ENCODE data around the gene E2F7. TPM values are rescaled to one million over a fixed set of nuclear protein-coding genes. Genes with fewer than 3 reads are reported as not detected.

The E2F7 gene
- total RNA-seq, 1 experiment from 2014 or later, result 40.2 TPM

DNA sequence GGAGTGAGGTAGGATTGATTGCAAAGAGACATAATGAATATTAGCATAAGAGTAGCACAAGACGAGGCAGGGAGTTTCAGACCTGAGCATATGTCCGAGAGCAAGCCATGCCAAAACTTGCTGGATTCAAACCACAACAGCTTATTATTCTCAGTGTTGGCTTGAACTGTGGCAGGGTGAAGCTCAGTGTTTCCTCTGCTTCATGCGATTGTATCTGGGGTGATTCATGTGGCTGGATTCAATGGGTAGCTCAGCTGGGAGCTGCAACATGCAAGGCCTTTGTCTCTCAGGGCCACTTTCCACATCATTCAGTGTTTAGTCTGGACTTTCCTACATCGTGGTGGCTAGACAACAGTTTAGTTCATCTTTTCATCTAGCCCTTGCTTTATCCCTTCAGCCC, 22.1 kb upstream of the E2F7 start:
- Mint-ChIP-seq H3K4me3 (ENCODE audit: low read depth, unreplicated experiment) (no peak overlapping the region), H3K27ac (ENCODE audit: unreplicated experiment) (no peak overlapping the region), H3K9me3 (ENCODE audit: low read depth, unreplicated experiment) (no peaks in the 10 kb centered on the region), H3K4me1 (ENCODE audit: low read depth, unreplicated experiment) (peaks cover 6% of the 10 kb centered on the region), H3K27me3 (ENCODE audit: unreplicated experiment) (no peaks in the 10 kb centered on the region), H3K36me3 (ENCODE audit: insufficient read depth, unreplicated experiment) (no peaks in the 10 kb centered on the region)
- TF ChIP-seq, protein P1, sequence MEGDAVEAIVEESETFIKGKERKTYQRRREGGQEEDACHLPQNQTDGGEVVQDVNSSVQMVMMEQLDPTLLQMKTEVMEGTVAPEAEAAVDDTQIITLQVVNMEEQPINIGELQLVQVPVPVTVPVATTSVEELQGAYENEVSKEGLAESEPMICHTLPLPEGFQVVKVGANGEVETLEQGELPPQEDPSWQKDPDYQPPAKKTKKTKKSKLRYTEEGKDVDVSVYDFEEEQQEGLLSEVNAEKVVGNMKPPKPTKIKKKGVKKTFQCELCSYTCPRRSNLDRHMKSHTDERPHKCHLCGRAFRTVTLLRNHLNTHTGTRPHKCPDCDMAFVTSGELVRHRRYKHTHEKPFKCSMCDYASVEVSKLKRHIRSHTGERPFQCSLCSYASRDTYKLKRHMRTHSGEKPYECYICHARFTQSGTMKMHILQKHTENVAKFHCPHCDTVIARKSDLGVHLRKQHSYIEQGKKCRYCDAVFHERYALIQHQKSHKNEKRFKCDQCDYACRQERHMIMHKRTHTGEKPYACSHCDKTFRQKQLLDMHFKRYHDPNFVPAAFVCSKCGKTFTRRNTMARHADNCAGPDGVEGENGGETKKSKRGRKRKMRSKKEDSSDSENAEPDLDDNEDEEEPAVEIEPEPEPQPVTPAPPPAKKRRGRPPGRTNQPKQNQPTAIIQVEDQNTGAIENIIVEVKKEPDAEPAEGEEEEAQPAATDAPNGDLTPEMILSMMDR (IDR thresholded peaks at IDR 0.05; ENCODE audit: unreplicated experiment), result no peak
- BruUV-seq (replicated peaks), result no TSS peak
- intact Hi-C loops (cut with micrococcal nuclease; ENCODE audit: unreplicated experiment), result no loop called here
- DNase-seq, result no peak
- CTCF ChIA-PET, result interaction anchor here (0.6 to 1.0 kb wide), 3 partner anchors 15 to 1670 kb away, joined by 3 to 7 read pairs (median 6); no protein-coding TSS in a partner anchor

DNA sequence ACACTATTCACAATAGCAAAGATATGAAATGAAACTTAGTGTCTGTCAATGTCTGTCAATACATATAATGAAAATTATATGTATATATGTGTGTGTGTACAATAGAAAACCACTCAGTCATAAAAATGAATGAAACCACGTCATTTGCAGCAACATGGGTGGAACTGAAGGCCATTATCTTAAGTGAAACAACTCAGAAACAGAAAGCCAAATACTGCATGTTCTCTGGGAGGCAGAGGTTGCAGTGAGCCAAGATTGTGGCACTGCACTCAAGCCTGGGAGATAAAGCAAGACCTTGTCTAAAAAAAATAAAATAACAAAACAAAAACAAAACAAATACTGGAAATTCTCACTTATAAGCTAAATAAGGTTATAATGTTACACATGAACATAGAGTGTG, 16.7 kb upstream of the E2F7 start:
- H3K4me3 Mint-ChIP-seq (ENCODE audit: low read depth, unreplicated experiment), result no peak overlapping the region
- BruUV-seq (replicated peaks), result no TSS peak
- no peak overlapping the region for H3K27ac Mint-ChIP-seq (ENCODE audit: unreplicated experiment)
- intact Hi-C loops (cut with micrococcal nuclease; ENCODE audit: unreplicated experiment), result no loop called here
- no peak for DNase-seq
- no peaks in the 10 kb centered on the region for H3K9me3 Mint-ChIP-seq (ENCODE audit: low read depth, unreplicated experiment)
- no peaks in the 10 kb centered on the region for H3K4me1 Mint-ChIP-seq (ENCODE audit: low read depth, unreplicated experiment)
- no peaks in the 10 kb centered on the region for H3K36me3 Mint-ChIP-seq (ENCODE audit: insufficient read depth, unreplicated experiment)
- CTCF ChIA-PET, result no interaction called here
- TF ChIP-seq, protein P1 (IDR thresholded peaks at IDR 0.05; ENCODE audit: unreplicated experiment), result no peak
- H3K27me3 Mint-ChIP-seq (ENCODE audit: unreplicated experiment), result no peaks in the 10 kb centered on the region

DNA sequence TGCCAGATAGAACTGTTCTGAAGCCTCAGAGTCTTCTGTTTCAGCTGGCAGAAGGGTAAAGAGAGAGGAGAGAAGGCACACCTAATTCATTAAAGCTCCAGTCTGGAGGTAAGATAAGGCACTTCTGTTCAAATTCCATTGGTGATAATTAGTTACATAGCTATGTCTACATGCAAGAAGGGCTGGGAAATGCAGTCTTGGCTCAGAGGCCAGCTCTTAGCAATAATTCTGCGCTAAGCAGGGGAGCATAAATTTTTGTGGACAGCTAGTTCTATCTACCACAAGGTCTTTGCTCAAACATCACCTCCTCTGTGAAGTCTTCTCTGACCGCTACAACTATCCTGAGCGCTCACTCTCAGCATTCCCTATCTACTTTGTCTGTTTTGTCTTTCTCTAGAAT, 14.3 kb upstream of the E2F7 start:
- Mint-ChIP-seq H3K27ac (ENCODE audit: unreplicated experiment) (no peak overlapping the region), H3K9me3 (ENCODE audit: low read depth, unreplicated experiment) (no peaks in the 10 kb centered on the region), H3K36me3 (ENCODE audit: insufficient read depth, unreplicated experiment) (no peaks in the 10 kb centered on the region), H3K4me1 (ENCODE audit: low read depth, unreplicated experiment) (peaks cover 10% of the 10 kb centered on the region), H3K27me3 (ENCODE audit: unreplicated experiment) (no peaks in the 10 kb centered on the region), H3K4me3 (ENCODE audit: low read depth, unreplicated experiment) (no peak overlapping the region)
- DNase-seq, result no peak
- BruUV-seq (replicated peaks), result no TSS peak
- intact Hi-C loops (cut with micrococcal nuclease; ENCODE audit: unreplicated experiment), result no loop called here
- CTCF ChIA-PET, result no interaction called here
- TF ChIP-seq, protein P1 (IDR thresholded peaks at IDR 0.05; ENCODE audit: unreplicated experiment), result no peak

DNA sequence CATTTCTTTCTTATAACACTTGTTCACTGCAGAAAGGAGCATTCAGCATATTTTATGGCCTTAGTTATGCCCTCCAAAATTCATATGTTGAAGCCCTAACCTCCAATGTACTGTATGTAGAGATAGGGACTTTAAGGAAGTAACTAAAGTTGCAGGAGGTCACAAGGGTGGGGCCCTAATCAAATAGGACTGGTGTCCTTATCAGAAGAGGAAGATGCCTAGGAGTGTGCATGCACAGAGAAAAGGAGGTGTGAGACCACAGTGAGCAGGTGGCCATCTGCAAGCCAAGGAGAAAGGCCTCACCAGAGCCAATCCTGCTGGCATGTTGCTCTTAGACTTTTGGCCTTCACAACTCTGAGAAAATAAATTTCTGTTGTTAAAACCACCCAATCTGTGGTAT, 12.9 kb upstream of the E2F7 start:
- no peak for DNase-seq
- TF ChIP-seq, protein P1 (IDR thresholded peaks at IDR 0.05; ENCODE audit: unreplicated experiment), result no peak
- no TSS peak for BruUV-seq (replicated peaks)
- H3K36me3 Mint-ChIP-seq (ENCODE audit: insufficient read depth, unreplicated experiment), result no peaks in the 10 kb centered on the region
- no peaks in the 10 kb centered on the region for H3K27me3 Mint-ChIP-seq (ENCODE audit: unreplicated experiment)
- no peaks in the 10 kb centered on the region for H3K9me3 Mint-ChIP-seq (ENCODE audit: low read depth, unreplicated experiment)
- intact Hi-C loops (cut with micrococcal nuclease; ENCODE audit: unreplicated experiment), result no loop called here
- CTCF ChIA-PET, result no interaction called here
- H3K4me1 Mint-ChIP-seq (ENCODE audit: low read depth, unreplicated experiment), result peaks cover 10% of the 10 kb centered on the region
- no peak overlapping the region for H3K4me3 Mint-ChIP-seq (ENCODE audit: low read depth, unreplicated experiment)
- H3K27ac Mint-ChIP-seq (ENCODE audit: unreplicated experiment), result no peak overlapping the region
